ENCODE measurements around the gene CTNNA2. TPM values are rescaled to one million over a fixed set of nuclear protein-coding genes. Genes with fewer than 3 reads are reported as not detected.

CTNNA2 gene
- total and polyA plus RNA-seq, 9 of the 15 experiments (the other 6 are each of a cell fraction or from before 2014, with no cell fraction given) = 0.03 to 0.40 (median 0.15) TPM

- no peaks in the 10 kb centered on the region for H3K9me1 ChIP-seq (ENCODE audit: control insufficient read depth, insufficient read depth, low read length)
- no peaks in the 10 kb centered on the region for H3K9me3 ChIP-seq (replicated peaks; ENCODE audit: control insufficient read depth, insufficient read depth, low read depth, low read length)
- no peak overlapping the region for H3K4me3 ChIP-seq
- POLR2A ChIA-PET = no interaction called here
- CTCF ChIA-PET (ENCODE audit: low intra/inter-chr PET ratio) = no interaction called here
- no peak for DNase-seq (ENCODE audit: extremely low read depth in 1 of 4, low spot score in 3 of 4)
- no peak overlapping the region for H3K4me2 ChIP-seq (ENCODE audit: insufficient read depth, low read length)
- no peaks in the 10 kb centered on the region for H3K4me1 ChIP-seq (replicated peaks in 1 of 2; ENCODE audit: control insufficient read depth in 2 of 2, insufficient read depth in 2 of 2, low read length in 2 of 2)
- in situ Hi-C loops (cut with MboI) (no loop called here), intact Hi-C loops (cut with micrococcal nuclease) (no loop called here)
- FAIRE-seq = no peak
- H3K27ac ChIP-seq (ENCODE audit: extremely low read depth, low read depth, low read length) = no peak overlapping the region
- H2AFZ ChIP-seq (ENCODE audit: low read depth, low read length) = no peak overlapping the region
- under 1% methylated on average over 6 of the region's 6 CpGs for whole genome bisulfite sequencing (ENCODE audit: insufficient coverage, low coverage, missing lambda C conversion rate)
- BruUV-seq (replicated peaks) = no TSS peak
- H3K9ac ChIP-seq (ENCODE audit: insufficient read depth in 1 of 2, low read depth in 2 of 2, low read length in 2 of 2) = no peak overlapping the region
- no peaks in the 10 kb centered on the region for H4K20me1 ChIP-seq (replicated peaks; ENCODE audit: control insufficient read depth, insufficient read depth, low read length)
- TF ChIP-seq ZNF551 (CRISPR knock-in tag; IDR thresholded peaks at IDR 0.05) = no peak
- TF ChIP-seq ZNF143 (CRISPR knock-in tag; IDR thresholded peaks at IDR 0.05) = no peak
- TF ChIP-seq ZNF253 (CRISPR knock-in tag; conservative IDR thresholded peaks at IDR 0.05) = no peak
- TF ChIP-seq E2F3 (CRISPR knock-in tag; IDR thresholded peaks at IDR 0.05) = no peak
- no peak for TF ChIP-seq CBX8 (IDR thresholded peaks at IDR 0.05; ENCODE audit: borderline replicate concordance, extremely low read depth, low read depth, low read length, poor library complexity, severe bottlenecking)
- TF ChIP-seq MTF1 (CRISPR knock-in tag; IDR thresholded peaks at IDR 0.05; ENCODE audit: borderline replicate concordance) = no peak
- no peak for TF ChIP-seq MYNN (IDR thresholded peaks at IDR 0.05)
- TF ChIP-seq MYNN (CRISPR knock-in tag; IDR thresholded peaks at IDR 0.05) = no peak
- TF ChIP-seq ATF7 (IDR thresholded peaks at IDR 0.05) = no peak
- TF ChIP-seq MYC (IDR thresholded peaks at IDR 0.05; ENCODE audit: low read depth, low read length) = no peak
- TF ChIP-seq MYC (CRISPR knock-in tag; IDR thresholded peaks at IDR 0.05; ENCODE audit: borderline replicate concordance, low read depth) = no peak
- no peak for TF ChIP-seq THRB (CRISPR knock-in tag; conservative IDR thresholded peaks at IDR 0.05)
- TF ChIP-seq HDAC3 (IDR thresholded peaks at IDR 0.05; ENCODE audit: borderline replicate concordance, partially characterized antibody) = no peak
- no peak for TF ChIP-seq NR3C1 (CRISPR knock-in tag; IDR thresholded peaks at IDR 0.05)
- no peak for TF ChIP-seq ELK1 (CRISPR knock-in tag; IDR thresholded peaks at IDR 0.05)
- TF ChIP-seq XRCC4 (IDR thresholded peaks at IDR 0.05; ENCODE audit: extremely low read depth, insufficient read depth, insufficient read length) = no peak
- TF ChIP-seq NCOR1 (IDR thresholded peaks at IDR 0.05) = no peak
- TF ChIP-seq CHD4 (IDR thresholded peaks at IDR 0.05; ENCODE audit: insufficient read depth, insufficient replicate concordance, low read depth, low read length, poor library complexity, severe bottlenecking) = no peak
- no peaks in the 10 kb centered on the region for H3K27me3 ChIP-seq (ENCODE audit: control insufficient read depth in 2 of 2, insufficient read depth in 2 of 2, low read length in 2 of 2)
- no peaks in the 10 kb centered on the region for H3K79me2 ChIP-seq (ENCODE audit: control insufficient read depth, insufficient read depth, low read length)
- no peaks in the 10 kb centered on the region for H3K36me3 ChIP-seq (ENCODE audit: control insufficient read depth, insufficient read depth, low read length)
- ATAC-seq = no peak
These were observed 61.2 kb downstream of the CTNNA2 start for GRCh38 chr2:79573895-79574674.

Measured in K562 (cell line).